ENCODE results near the gene INPP5D. TPM values are rescaled to one million over a fixed set of nuclear protein-coding genes. Genes with fewer than 3 reads are reported as not detected.

INPP5D gene
- total and polyA plus RNA-seq, 4 donors = 7.6 to 26.1 (median 25.3) TPM

DNA sequence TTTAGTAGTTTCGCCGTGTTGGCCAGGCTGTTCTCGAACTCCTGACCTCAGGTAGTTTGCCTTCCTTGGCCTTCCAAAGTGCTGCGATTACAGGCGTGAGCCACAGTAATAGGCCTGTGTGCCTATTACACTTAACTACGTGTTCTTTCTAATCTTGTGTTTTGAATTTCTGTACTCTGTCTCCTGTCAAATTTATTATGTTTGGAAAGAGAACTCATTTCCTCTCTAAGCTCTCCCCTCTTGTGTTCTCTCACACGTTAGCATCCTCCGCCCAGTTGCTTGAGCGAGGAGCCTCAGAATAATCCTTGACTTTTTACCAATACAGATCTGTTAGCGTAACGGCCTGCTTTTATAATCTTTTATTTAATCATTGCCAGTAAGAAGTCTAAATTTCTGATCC, 195.0 kb downstream of the INPP5D start:
- WGBS, 2 donors = 90 to 94% methylated on average over 11 of the region's 11 CpGs
- no peak overlapping the region for H3K27ac ChIP-seq (ENCODE audit: low read depth in 1 of 2, low read length in 1 of 2)
- H3K9me3 ChIP-seq (ENCODE audit: control insufficient read depth in 4 of 4, insufficient read depth in 3 of 4, low read length in 3 of 4) = peaks cover 0 to 6% (median 0%) of the 10 kb centered on the region in 4 donors
- H3K36me3 ChIP-seq (ENCODE audit: control insufficient read depth in 4 of 4, insufficient read depth in 4 of 4, low read length in 4 of 4) = peaks cover 10 to 35% (median 14%) of the 10 kb centered on the region in 4 donors
- H3K4me3 ChIP-seq = no peak overlapping the region
- H3K4me1 ChIP-seq (ENCODE audit: control insufficient read depth in 5 of 5, insufficient read depth in 5 of 5, low read length in 5 of 5) = peaks cover 0 to 12% (median 6%) of the 10 kb centered on the region in 5 donors
- TF ChIP-seq, protein P1, sequence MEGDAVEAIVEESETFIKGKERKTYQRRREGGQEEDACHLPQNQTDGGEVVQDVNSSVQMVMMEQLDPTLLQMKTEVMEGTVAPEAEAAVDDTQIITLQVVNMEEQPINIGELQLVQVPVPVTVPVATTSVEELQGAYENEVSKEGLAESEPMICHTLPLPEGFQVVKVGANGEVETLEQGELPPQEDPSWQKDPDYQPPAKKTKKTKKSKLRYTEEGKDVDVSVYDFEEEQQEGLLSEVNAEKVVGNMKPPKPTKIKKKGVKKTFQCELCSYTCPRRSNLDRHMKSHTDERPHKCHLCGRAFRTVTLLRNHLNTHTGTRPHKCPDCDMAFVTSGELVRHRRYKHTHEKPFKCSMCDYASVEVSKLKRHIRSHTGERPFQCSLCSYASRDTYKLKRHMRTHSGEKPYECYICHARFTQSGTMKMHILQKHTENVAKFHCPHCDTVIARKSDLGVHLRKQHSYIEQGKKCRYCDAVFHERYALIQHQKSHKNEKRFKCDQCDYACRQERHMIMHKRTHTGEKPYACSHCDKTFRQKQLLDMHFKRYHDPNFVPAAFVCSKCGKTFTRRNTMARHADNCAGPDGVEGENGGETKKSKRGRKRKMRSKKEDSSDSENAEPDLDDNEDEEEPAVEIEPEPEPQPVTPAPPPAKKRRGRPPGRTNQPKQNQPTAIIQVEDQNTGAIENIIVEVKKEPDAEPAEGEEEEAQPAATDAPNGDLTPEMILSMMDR (IDR thresholded peaks at IDR 0.05; ENCODE audit: control extremely low read depth, extremely low read depth) = no peak
- H3K27me3 ChIP-seq (ENCODE audit: control insufficient read depth in 3 of 3, insufficient read depth in 3 of 3, low read length in 2 of 3) = no peaks in the 10 kb centered on the region
- no peak overlapping the region for H3K9ac ChIP-seq (ENCODE audit: insufficient read depth in 1 of 2, low read length in 2 of 2)
- no peak for ATAC-seq (ENCODE audit: insufficient read depth, low FRiP score)
- no peak for DNase-seq

- Histone ChIP-seq H3K27ac (ENCODE audit: low read depth in 1 of 2, low read length in 1 of 2) (no peak overlapping the region), H3K4me3 (no peak overlapping the region), H3K9me3 (ENCODE audit: control insufficient read depth in 4 of 4, insufficient read depth in 3 of 4, low read length in 3 of 4) (peaks cover 0 to under 1% (median 0%) of the 10 kb centered on the region in 4 donors), H3K4me1 (ENCODE audit: control insufficient read depth in 5 of 5, insufficient read depth in 5 of 5, low read length in 5 of 5) (peaks cover 0 to 12% (median 6%) of the 10 kb centered on the region in 5 donors), H3K27me3 (ENCODE audit: control insufficient read depth in 3 of 3, insufficient read depth in 3 of 3, low read length in 2 of 3) (no peaks in the 10 kb centered on the region), H3K9ac (ENCODE audit: insufficient read depth in 1 of 2, low read length in 2 of 2) (no peak overlapping the region), H3K36me3 (ENCODE audit: control insufficient read depth in 4 of 4, insufficient read depth in 4 of 4, low read length in 4 of 4) (peaks cover 14 to 40% (median 16%) of the 10 kb centered on the region in 4 donors)
- TF ChIP-seq, protein P1 (IDR thresholded peaks at IDR 0.05; ENCODE audit: control extremely low read depth, extremely low read depth) = no peak
- WGBS, 2 donors = 89 to 92% methylated on average over 4 of the region's 4 CpGs
- ATAC-seq (ENCODE audit: insufficient read depth, low FRiP score) (no peak), DNase-seq (no peak)
Observed at GRCh38 chr2:233256048-233256447, 195.9 kb downstream of the INPP5D start.

Small RNA genes lying within 50 kb of the gene (small RNA-seq; reads per million reads assigned to genes)
- gene RN7SL32P (ENCODE audit: low replicate concordance) = not detected

Other genes with a start within 250 kb of the INPP5D start
- 1 to 10 TPM in 1 of 2 donors, under 1 TPM in 1; 0.97 to 2.1 TPM for gene SNORC, start 190.1 kb upstream of the INPP5D start, total RNA-seq
- gene SNORC, start 190.1 kb upstream of the INPP5D start, polyA plus RNA-seq = 1 to 10 TPM in 1 of 2 donors, under 1 TPM in 1; 0.63 to 1.6 TPM
- gene NGEF, start 47.1 kb upstream of the INPP5D start, total RNA-seq = 1 to 10 TPM; 1.9 to 2.4 TPM
- 1 to 10 TPM in 1 of 2 donors, under 1 TPM in 1; 0.35 to 1.0 TPM for gene NGEF, start 47.1 kb upstream of the INPP5D start, polyA plus RNA-seq
- not detected for gene NEU2, start 27.7 kb upstream of the INPP5D start, total RNA-seq
- gene NEU2, start 27.7 kb upstream of the INPP5D start, polyA plus RNA-seq = not detected
- 10 to 100 TPM; 25.8 to 37.0 TPM for gene ATG16L1, start 191.3 kb downstream of the INPP5D start, total RNA-seq
- gene ATG16L1, start 191.3 kb downstream of the INPP5D start, polyA plus RNA-seq = 10 to 100 TPM; 10.9 to 14.8 TPM
- under 1 TPM in 1 of 2 donors, not detected in 1; 0.46 TPM for gene SAG, start 247.5 kb downstream of the INPP5D start, total RNA-seq
- gene SAG, start 247.5 kb downstream of the INPP5D start, polyA plus RNA-seq = under 1 TPM; 0.03 to 0.22 TPM

Data from lung (tissue), 13 donors.